Esophagus squamous epithelium (tissue), 4 donors: Measurements from ENCODE around the gene RPA1.

ENCODE experiments used
- CTCF ChIP-seq, 6 experiments: fragments of 450-650 bp in 4 of 6; fragments of 200-600 bp in 2 of 6; sonication (generic) in 2 of 6; IDR thresholded peaks; one replicate each; pipeline ENCODE4 v1.5.1; 2016 to 2019; ENCODE audit warnings: antibody characterized with exemption in 6 of 6, mild to moderate bottlenecking in 4 of 6, moderate library complexity in 4 of 6
- POLR2A ChIP-seq, 4 donors: fragments of 450-650 bp; IDR thresholded peaks; one replicate each; pipeline ENCODE4 v1.6.1; 2017; ENCODE audit warnings: antibody characterized with exemption in 4 of 4, mild to moderate bottlenecking in 4 of 4, moderate library complexity in 3 of 4

GRCh38 chr17:1853698-1854097, 23.9 kb downstream of the RPA1 start:
- TF ChIP-seq POLR2A (IDR thresholded peaks at IDR 0.05) (no peak), CTCF (IDR thresholded peaks at IDR 0.05) (no peak)
